HG02642 (cell line): ENCODE data around the gene SPIN1.
A peak's percentile ranks its signal among the peaks of the same experiment; 100 is the strongest.

Experiments
- ATAC-seq: cut with Tn5 transposase; IDR thresholded peaks from one replicate; pipeline ENCODE4 v1.9.1; 2021; ENCODE audit warnings: mild to moderate bottlenecking; ENCODE audit not compliant: unreplicated experiment, poor library complexity

The SPIN1 gene

DNA sequence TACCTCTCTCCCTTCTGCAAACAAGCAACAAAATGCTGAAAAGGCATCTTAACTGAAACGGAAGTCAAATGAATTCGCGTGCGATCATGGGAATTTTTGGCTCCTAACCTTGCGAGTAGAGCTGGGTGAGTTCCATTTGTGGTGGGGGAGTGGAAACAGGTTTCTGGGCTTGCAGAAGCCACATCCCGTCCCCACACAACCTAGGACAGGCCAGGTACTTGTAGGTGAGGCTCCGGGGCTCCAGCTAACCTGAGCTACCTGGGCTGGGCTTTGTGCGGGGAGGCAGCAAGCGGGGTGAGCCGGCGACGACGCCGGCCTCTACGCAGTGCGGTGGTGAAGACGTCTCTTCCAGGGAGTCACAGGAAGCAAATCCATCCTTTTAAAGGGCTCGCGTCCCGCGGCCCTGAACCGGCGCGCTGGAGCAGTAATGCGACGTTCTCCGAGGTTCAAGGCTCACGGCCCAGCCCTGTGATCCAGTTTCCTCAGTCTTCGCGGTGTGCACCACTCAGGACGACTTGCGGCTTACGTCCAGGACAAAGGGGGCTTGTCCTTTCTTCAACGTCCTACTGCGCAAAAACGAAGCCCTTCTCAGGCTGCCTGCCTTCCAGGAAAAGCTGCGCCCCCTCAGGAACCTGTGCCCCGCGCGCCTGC lies 567 bp upstream of the SPIN1 start:
- ATAC-seq, result peak; percentile 1

DNA sequence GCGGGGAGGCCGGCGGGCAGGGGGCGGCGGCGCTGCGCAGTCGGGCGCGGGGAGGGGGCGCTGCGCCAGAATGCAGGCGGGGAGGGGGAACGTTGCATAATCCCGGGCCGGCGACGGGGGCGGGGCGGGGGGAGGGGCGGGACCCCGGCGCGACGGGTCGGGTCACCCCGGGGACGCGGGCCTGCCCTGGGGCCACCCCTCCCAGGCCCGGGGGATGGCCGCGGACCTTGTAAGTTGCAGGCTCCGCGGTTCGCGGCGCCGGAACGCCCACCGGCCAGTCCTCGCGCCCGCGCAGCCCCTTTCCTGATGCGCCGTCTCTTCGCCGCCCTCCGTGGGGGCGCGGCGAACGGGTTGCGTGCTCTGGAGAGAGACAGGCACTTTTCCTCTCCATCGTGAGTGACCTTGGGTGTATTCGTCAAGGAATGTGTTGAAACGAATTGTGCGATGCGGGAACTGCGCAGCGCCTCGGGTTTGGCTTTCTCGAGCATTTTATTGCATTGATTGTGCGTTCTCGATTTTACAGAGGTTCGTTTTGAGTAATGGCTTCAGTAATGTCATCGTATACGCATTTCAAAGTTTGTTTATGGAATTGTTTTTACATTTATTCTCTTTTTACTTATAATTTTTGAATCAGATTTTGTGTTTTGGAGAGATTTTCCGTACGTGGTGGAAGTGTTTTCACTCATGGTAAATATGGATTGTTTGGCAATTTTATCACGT lies 802 bp downstream of the SPIN1 start:
- peak; percentile 31 for ATAC-seq

DNA sequence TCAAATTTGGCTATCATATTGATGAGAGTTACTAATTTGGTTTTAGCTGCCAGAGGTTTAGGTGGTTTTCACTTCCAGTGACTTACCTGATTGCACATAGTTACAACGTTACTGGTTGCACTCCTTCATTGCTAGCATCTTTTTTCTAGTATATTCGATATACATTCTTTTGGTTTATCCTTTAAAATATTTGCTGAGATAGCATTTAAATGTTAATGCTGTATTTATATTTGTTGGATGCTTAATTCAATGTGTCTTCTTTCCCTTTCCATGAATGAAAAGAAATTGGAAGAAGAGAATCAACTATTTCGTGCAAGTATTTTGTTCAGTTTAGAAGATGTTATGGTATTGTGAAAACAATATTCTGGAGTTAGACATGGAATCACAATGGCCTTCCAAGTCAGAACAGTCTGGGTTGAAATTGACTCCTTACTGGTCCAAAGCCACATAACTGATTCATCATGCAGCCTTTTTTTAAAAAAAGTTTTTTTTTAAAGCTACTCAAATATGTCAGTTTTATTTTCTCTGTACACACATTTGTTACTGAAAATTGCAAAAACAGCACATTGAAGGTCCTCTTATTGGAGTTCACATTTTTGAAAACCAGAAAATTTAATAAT lies 2.2 kb downstream of the SPIN1 start:
- ATAC-seq, result no peak

DNA sequence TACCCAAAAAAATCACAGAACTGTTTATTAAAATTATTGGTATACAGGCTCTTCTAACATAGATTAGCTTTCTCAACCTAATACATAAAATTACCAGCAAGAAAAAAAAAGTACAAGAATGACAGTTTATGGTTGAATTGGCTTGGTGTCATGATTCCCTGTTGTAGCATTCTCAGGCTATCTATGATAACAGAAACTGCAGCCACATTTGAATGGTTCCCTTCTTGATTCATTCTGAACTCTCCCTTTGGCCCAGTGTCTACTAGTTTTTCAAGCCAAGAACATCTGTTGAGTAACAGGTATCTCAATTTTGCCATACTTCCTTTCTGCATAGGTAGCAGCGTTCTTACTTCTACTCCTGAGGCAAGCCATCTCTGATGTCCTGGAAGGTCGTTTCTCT lies 3.0 kb downstream of the SPIN1 start:
- no peak for ATAC-seq

DNA sequence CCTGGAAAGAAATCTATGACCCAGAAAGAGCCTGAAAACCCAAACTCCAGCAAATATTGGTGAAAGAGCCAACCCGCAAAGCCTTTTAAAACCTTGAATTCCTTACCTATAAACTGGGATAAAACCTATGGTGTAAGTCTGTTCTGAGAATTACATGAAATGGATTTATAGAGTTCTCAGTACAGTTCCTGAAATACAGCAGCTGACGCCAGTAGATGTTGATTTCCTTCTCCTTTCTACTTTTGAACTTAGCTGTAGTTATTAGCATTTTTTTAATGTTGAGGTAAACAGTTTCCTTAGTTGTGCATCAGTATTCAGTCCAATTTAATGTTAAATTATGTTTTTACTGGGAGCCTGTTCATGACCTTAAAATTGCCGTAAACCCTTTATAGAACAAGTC lies 3.7 kb downstream of the SPIN1 start:
- ATAC-seq, result no peak

DNA sequence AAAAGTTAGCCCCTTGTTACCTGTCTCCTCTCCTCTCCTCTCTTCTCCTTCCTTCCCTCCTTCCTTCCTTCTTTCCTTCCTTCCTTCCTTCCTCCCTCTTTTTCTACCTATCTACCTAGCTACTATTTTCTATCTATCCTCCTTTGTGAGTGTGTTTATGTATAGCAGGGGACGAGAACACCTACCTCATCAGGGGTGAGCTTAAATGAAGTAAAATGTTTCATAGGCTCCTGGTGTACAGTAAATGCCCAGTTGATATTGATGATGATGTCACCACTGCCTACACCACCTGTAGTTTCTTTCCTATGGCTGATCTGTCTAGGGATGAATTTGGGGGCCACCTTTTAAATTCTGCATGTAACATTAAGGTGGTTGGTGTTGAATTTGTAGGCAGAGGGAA lies 4.3 kb downstream of the SPIN1 start:
- no peak for ATAC-seq

DNA sequence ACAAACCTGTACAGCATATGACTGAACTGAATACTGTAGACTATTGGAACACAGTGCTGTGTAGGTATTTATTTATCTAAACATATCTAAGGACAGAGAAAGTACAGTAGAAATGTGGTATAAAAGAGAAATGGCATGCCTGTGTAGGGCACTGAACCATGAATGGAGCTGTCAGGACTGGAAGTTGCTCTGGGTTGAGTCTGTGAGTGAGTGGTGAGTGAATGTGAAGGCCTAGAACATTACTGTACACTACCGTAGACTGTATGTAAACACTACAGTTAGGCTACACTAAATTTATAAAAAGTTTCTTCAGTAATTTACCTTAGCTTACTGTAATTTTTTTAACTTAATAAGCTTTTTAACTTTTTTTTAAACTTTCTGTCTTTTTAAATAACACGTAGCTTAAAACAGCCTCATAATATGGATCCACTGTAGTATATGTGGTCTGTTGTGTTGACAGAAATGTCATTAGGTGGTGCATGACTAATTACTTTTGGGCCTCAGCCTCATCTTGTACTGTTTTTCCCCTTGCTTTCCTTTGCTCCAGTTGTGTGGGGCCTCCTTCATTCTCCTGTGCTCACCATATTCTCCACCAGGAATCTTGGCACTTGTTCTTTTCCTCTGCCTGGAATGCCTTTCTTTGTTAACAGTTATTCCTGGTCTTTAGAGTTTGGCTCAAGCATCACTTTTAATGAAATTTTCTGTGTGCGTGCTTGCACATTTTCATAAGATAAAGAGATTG lies 8.8 kb downstream of the SPIN1 start:
- no peak for ATAC-seq

DNA sequence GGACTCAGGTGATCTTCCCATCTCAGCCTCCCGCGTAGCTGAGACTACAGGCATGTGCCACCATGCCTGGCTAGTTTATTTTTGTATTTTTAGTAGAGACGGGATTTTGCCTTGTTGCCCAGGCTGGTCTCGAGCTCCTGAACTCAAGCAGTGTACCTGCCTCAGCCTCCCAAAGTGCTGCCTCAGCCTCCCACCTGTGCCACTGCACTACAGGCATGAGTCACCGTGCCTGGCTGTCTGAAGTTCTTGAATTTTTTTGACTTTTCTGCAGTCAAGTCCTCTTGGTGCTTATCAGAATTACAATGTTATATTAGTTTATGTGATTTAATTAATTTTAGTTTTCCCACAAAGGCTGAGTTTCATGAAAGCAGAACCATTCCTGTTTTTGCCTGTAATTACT lies 9.8 kb downstream of the SPIN1 start:
- ATAC-seq, result no peak

DNA sequence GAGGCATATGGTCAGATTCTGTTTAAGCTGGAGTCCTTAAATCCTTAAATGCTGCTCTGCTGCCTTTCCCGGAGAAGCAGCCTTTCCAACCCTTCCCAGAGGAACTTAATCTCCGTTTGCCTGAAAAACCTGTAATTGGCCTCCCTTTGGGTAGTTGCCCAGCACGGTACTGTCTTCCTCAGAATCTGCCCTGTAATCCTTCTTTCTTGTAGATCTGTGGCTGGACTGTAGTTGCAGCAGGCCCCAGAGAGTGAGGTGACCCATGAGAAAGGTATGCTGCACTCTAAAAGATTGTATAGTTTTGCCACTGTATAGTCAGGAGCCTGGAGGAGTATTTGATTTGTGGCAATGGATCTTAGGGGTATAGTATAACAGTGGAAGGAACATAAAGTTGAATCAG lies 11.7 kb downstream of the SPIN1 start:
- no peak for ATAC-seq

DNA sequence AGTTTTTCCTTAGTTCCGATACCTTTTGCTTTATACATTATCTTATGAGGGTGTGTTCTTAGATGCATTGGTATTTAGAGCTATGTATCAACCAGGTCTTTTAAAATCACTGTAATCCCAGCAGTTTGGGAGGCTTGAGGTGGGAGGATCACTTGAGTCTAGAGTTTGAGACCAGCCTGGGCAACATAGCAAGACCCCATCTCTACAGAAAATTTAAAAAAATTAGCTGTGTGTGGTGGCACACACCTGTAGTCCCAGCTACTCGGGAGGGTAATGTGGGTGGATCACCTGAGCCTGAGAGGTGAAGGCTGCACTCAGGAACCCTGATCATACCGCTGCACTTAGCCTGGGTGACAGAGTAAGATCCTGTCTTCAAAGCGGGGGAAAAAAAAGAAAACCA lies 15.1 kb downstream of the SPIN1 start:
- ATAC-seq, result no peak

DNA sequence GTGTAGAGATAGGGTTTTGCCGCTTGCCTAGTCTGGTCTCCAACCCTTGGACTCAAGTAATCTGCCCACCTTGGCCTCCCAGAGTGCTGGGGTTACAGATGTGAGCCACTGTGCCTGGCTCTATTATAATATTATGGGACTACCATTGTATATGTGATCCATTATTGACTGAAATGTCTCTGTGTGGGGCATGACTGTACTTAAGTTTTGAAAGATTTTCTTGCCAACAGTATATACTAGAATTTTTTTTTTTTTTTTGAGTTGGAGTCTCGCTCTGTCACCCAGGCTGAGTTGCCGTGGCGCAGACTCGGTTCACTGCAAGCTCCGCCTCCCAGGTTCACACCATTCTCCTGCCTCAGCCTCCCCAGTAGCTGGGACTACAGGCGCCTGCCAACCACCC lies 17.8 kb downstream of the SPIN1 start:
- ATAC-seq, result no peak

DNA sequence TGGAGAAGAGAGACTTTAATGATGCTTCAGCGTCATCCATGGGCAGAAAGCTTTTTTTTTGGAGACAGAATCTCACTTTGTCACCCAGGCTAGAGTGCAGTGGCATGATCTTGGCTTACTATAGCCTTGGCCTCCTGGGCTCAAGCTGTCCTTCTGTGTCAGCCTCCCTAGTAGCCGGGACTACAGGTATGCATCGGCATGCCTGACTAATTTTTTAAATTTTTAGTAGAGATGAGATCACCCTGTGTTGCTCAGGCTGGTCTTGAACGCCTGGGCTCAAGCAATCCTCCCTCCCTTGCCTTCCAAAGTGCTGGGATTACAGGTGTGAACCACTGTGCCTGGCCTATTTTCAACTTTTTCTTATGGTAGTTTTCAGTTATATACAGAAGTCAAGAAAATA lies 23.2 kb downstream of the SPIN1 start:
- no peak for ATAC-seq

DNA sequence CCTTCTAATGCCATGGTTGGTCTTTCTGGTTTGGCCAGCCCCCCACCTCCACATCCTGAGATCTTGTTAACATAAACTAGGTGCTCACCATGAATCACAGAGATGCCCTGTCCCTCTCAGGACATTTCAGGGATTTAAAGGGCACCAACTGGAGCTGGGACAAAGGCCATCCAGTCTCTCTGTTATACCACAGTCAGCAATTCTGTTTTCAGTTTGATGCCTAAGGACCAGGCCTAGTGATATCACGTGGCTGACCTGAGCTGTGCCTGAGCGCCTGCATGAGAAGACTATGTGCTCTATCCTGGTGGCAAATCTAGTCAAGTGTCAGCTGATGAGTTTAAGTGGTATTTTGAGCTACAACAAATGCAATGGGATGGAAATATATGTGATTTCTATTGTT lies 26.1 kb downstream of the SPIN1 start:
- ATAC-seq, result no peak

DNA sequence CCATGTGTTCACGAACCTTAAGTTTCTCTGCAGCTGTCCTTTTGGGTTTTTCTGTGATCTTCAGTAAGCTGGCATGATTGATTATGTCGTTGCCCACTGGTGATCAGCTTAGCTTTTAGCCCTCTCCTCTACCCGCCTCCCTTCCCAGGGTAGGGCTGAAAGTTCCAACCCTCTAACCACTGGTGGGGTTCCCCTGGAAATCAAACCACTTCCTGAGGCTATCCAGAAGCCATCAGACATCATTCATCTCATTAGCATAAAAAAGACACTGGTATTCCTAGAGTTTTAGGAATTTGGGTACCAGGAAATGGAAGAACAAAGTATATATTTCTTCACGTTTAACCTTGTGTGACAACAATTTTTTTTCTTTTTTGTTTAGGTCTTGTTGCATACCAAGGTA lies 29.8 kb downstream of the SPIN1 start:
- no peak for ATAC-seq

DNA sequence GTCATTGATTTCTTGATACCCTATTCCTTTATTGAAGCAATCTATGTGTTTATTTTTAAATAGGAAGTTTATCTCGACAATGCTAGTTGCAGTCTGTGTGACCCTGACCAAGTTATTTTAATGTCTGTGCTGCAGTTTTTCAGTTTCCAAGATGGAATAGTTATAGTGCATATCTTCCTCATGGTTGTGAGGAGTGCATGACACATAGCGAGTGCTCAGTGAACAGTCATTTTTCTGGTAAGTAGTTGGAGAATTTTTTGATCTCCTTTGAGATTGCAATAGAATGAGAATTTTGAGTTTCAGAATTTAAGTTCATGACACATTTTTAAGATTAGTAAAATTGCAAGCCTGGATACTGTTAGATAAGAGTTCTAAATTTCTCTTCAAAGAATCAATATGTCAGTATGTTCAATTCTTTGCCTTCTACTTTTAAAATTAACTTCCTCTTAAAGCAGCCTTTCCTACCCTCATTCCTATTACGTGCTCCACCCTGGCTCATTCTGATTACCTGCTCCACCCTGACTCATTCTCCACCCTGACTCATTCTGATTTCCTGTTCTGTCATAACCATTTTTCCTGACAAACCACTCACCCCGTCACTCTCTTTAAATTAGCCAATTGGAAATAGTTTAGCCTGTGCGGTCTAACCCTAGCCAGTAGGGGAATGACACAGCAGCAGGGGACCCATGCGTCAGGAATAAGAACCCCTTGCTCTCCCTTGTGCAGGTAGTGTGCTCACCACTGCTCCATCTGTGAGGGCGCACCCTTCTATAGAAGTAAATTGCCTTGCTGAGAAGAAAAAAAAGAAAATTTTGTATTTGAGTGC lies 30.7 kb downstream of the SPIN1 start:
- no peak for ATAC-seq

DNA sequence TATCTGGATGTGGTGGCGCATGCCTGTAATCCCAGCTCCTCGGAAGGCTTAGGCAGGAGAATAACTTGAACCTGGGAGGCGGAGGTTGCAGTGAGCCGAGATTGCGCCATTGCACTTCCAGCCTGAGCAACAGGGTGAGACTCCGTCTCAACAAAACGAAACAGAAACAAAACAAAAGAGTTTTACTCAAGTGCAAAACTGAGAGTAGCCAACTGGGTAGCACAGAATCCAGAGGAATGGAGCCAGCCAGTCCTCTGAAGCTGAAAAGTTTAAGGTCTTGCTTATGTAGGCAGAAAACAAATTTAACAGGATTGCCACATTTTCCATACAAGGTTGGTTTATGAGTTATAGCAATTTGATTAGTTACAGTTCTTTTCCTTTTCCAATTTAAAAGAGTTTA lies 32.0 kb downstream of the SPIN1 start:
- ATAC-seq, result no peak

DNA sequence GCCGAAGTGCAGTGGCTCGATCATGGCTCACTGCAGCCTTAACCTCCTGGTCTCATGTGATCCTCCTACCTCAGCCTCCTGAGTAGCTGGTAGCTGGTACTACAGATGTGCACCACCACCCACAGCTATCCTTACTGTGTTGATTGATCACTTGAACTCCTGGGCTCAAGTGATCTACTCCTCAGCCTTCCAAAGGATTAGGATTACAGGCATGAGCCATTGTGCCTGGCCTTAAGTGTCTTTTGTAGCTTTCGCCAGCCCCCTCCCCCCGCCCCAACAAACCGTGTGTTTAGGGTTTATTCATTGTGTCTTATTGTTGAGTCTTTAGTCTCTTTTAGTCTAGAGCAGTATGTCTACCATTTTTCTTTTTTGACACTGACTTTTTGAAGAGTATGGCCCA lies 33.1 kb downstream of the SPIN1 start:
- ATAC-seq, result no peak

DNA sequence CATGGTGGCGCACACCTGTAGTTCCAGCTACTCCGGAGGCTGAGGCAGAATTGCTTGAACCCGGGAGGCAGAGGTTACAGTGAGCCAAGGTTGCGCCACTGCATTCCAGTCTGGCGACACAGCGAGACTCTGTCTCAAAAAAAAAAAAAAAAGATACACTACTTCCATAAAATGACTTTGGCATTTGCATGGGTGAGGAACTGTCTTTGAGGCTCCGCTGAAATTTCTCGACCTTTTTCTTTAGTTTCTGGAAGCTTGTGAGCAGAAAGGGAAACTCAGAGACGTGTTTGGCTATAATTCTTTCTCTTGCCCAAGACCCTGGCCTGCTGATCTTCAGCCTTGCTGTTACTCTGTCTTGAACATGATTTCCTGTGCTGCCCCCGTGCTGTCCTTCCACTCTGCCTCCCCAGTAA lies 37.3 kb downstream of the SPIN1 start:
- no peak for ATAC-seq

DNA sequence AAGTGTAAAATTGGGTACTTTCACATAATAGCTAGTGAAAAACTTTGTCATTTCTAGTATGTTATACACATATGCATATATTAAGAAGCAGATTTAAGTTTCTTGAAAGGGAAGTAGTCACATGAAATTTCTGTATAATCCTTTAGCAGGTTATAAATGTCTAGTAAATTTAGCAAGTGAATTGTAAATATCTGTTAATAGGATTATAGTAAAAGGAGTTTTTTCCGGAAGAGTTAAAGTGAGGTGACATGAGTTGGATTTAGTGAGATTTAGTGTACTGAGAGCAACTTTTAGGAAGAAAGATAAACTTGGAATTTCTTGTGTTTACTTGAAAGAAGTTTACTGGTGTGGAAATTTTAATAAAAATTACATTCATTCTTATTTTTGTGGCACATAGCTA lies 38.4 kb downstream of the SPIN1 start:
- no peak for ATAC-seq
